SK-N-SH treated with all-trans-retinoic acid at 6 μM for 48 hours (cell line): Measurements from ENCODE around the gene MCU.

Experiments used
- ATAC-seq: fragments of 200-7000 bp; cut with Tn5 transposase; 3 replicates; pipeline ENCODE4 v1.9.1; 2020; ENCODE audit warnings: mild to moderate bottlenecking, moderate library complexity
- ARNTL ChIP-seq: fragments of 450-650 bp; formaldehyde crosslinking; IDR thresholded peaks from 2 replicates; pipeline ENCODE4 v1.5.0; 2020; ENCODE audit warnings: low read depth, mild to moderate bottlenecking, moderate library complexity, borderline replicate concordance
- BACH2 ChIP-seq: fragments of 250-450 bp; sonication (Bioruptor Pico); IDR thresholded peaks from 2 replicates; pipeline ENCODE4 v1.9.0; 2021; ENCODE audit warnings: mild to moderate bottlenecking, borderline replicate concordance
- CREB5 ChIP-seq: fragments of 250-450 bp; sonication (Bioruptor Pico); IDR thresholded peaks from 2 replicates; pipeline ENCODE4 v1.5.1; 2020; ENCODE audit warnings: low read depth, mild to moderate bottlenecking, moderate library complexity
- CSDC2 ChIP-seq: fragments of 250-450 bp; sonication (Bioruptor Pico); IDR thresholded peaks from 2 replicates; pipeline ENCODE4 v1.5.0; 2020; ENCODE audit warnings: mild to moderate bottlenecking, moderate library complexity
- CSRNP3 ChIP-seq: fragments of 250-450 bp; sonication (Bioruptor Pico); IDR thresholded peaks from 2 replicates; pipeline ENCODE4 v1.5.1; 2021; ENCODE audit warnings: mild to moderate bottlenecking, moderate library complexity
- ESRRG ChIP-seq: fragments of 250-450 bp; sonication (Bioruptor Pico); IDR thresholded peaks from 2 replicates; pipeline ENCODE4 v1.6.1; 2021; ENCODE audit warnings: mild to moderate bottlenecking
- GLIS3 ChIP-seq: fragments of 250-450 bp; sonication (Bioruptor Pico); IDR thresholded peaks from 2 replicates; pipeline ENCODE4 v1.5.0; 2020; ENCODE audit warnings: mild to moderate bottlenecking, moderate library complexity
- ISL1 ChIP-seq: fragments of 250-450 bp; sonication (Bioruptor Pico); IDR thresholded peaks from 2 replicates; pipeline ENCODE4 v2.1.2; 2022; ENCODE audit warnings: mild to moderate bottlenecking, moderate library complexity
- OSR1 ChIP-seq: fragments of 250-450 bp; sonication (Bioruptor Pico); IDR thresholded peaks from 2 replicates; pipeline ENCODE4 v1.8.0; 2022; ENCODE audit warnings: moderate library complexity, mild to moderate bottlenecking, inconsistent platforms
- POU6F1 ChIP-seq: fragments of 250-450 bp; sonication (Bioruptor Pico); IDR thresholded peaks from 2 replicates; pipeline ENCODE4 v1.8.0; 2021; ENCODE audit warnings: low read depth, mild to moderate bottlenecking, moderate library complexity, borderline replicate concordance
- PPARA ChIP-seq: fragments of 250-450 bp; sonication (Bioruptor Pico); IDR thresholded peaks from 2 replicates; pipeline ENCODE4 v1.5.0; 2020; ENCODE audit warnings: mild to moderate bottlenecking, borderline replicate concordance
- RARB ChIP-seq: fragments of 250-450 bp; sonication (Bioruptor Pico); IDR thresholded peaks from 2 replicates; pipeline ENCODE4 v1.8.0; 2021; ENCODE audit warnings: mild to moderate bottlenecking, moderate library complexity
- TOX ChIP-seq: fragments of 250-450 bp; sonication (Bioruptor Pico); IDR thresholded peaks from 2 replicates; pipeline ENCODE4 v1.8.0; 2021; ENCODE audit warnings: mild to moderate bottlenecking, moderate library complexity, borderline replicate concordance
- TSHZ2 ChIP-seq: fragments of 250-450 bp; sonication (Bioruptor Pico); IDR thresholded peaks from 2 replicates; pipeline ENCODE4 v1.5.0; 2020; ENCODE audit warnings: mild to moderate bottlenecking, moderate library complexity
- ZC3H10 ChIP-seq: fragments of 250-450 bp; sonication (Bioruptor Pico); IDR thresholded peaks from 2 replicates; pipeline ENCODE4 v1.5.1; 2021; ENCODE audit warnings: mild to moderate bottlenecking, moderate library complexity
- ZFP3 ChIP-seq: fragments of 250-450 bp; sonication (Bioruptor Pico); IDR thresholded peaks from 2 replicates; pipeline ENCODE4 v1.5.0; 2020; ENCODE audit warnings: mild to moderate bottlenecking, moderate library complexity
- ZFP30 ChIP-seq: fragments of 450-650 bp; formaldehyde crosslinking; IDR thresholded peaks from 2 replicates; pipeline ENCODE4 v1.5.0; 2022; ENCODE audit warnings: mild to moderate bottlenecking, moderate library complexity
- ZNF565 ChIP-seq: fragments of 450-650 bp; formaldehyde crosslinking; conservative IDR thresholded peaks from 2 replicates; pipeline ENCODE4 v1.5.0; 2020; ENCODE audit warnings: low read depth, mild to moderate bottlenecking, moderate library complexity
- ZNF70 ChIP-seq: fragments of 450-650 bp; formaldehyde crosslinking; IDR thresholded peaks from 2 replicates; pipeline ENCODE4 v1.5.0; 2020; ENCODE audit warnings: mild to moderate bottlenecking, moderate library complexity
- ZNF8 ChIP-seq: fragments of 450-650 bp; formaldehyde crosslinking; IDR thresholded peaks from 2 replicates; pipeline ENCODE4 v1.5.0; 2020; ENCODE audit warnings: mild to moderate bottlenecking, moderate library complexity

Gene MCU

GRCh38 chr10:72886621-72887020, 194.7 kb downstream of the MCU start:
- TF ChIP-seq GLIS3 (CRISPR knock-in tag) (no peak), ARNTL (CRISPR knock-in tag) (no peak), ZNF565 (CRISPR knock-in tag) (no peak), CSDC2 (CRISPR knock-in tag) (no peak), ZFP3 (CRISPR knock-in tag) (no peak), POU6F1 (no peak), ISL1 (CRISPR knock-in tag) (no peak), ZFP30 (CRISPR knock-in tag) (no peak), ZNF70 (no peak), CREB5 (no peak), ZNF8 (CRISPR knock-in tag) (no peak), TSHZ2 (CRISPR knock-in tag) (no peak), OSR1 (CRISPR knock-in tag) (no peak), ZC3H10 (no peak), ESRRG (CRISPR knock-in tag) (no peak), CSRNP3 (CRISPR knock-in tag) (no peak), RARB (no peak), TOX (CRISPR knock-in tag) (no peak), PPARA (no peak), BACH2 (CRISPR knock-in tag) (no peak)
- ATAC-seq = no peak

GRCh38 chr10:72887043-72887442, 195.1 kb downstream of the MCU start:
- no peak for TF ChIP-seq TOX (CRISPR knock-in tag)
- TF ChIP-seq, all 23 proteins: peak for 0
- ATAC-seq = no peak

- ATAC-seq = no peak
- TF ChIP-seq TSHZ2 (CRISPR knock-in tag) = no peak
- TF ChIP-seq POU6F1 = no peak
- TF ChIP-seq ZNF8 (CRISPR knock-in tag) = no peak
- no peak for TF ChIP-seq ZNF565 (CRISPR knock-in tag)
Observed at GRCh38 chr10:72888151-72888638, 196.3 kb downstream of the MCU start.
